IMR-90 (cell line): ENCODE results near the gene TAOK1. TPM values are rescaled to one million over a fixed set of nuclear protein-coding genes. Genes with fewer than 3 reads are reported as not detected.
"Not testable (repeated sequence)": the region's sequence is repeated elsewhere in the genome, so short reads cannot be mapped to it uniquely, and the experiment has no call there.

Experiments
- ATAC-seq: fragments of 200-7000 bp; cut with Tn5 transposase; 2 replicates; pipeline ENCODE4 v1.9.1; 2020; ENCODE audit warnings: low read depth, mild to moderate bottlenecking, moderate library complexity
- BruUV-seq: library from RNA; stranded (reverse); fragments of 400-500 nt; replicated peaks from 2 replicates; lab custom pipeline; 2021; lab: Mats Ljungman, UMichigan
- CTCF ChIA-PET: fragments of 300-600 bp; formaldehyde crosslinking; extraction: SDS; loops from one replicate; lab custom pipeline; 2021; ENCODE audit warnings: antibody characterized with exemption; lab: Yijun Ruan, JAX
- POLR2A ChIA-PET: fragments of 300-600 bp; sonication (Branson Sonifier 250); formaldehyde crosslinking; loops from one replicate; lab custom pipeline; 2022; ENCODE audit warnings: antibody characterized with exemption; ENCODE audit not compliant: unreplicated experiment; lab: Charles Lee
- DNase-seq: peaks from one replicate; pipeline ENCODE4 v3.0.0; 2013
- H2AFZ ChIP-seq: replicated peaks from 2 replicates; pipeline ENCODE3; 2013; ENCODE audit warnings: low read length, mild to moderate bottlenecking; ENCODE audit not compliant: poor library complexity
- H2AK5ac ChIP-seq: 2 replicates; pipeline ENCODE4 v1.6.1; 2013; ENCODE audit warnings: low read depth, low read length, inconsistent platforms
- H2AK9ac ChIP-seq: replicated peaks from 2 replicates; pipeline ENCODE3; 2013; ENCODE audit warnings: mild to moderate bottlenecking, low read depth, low read length, moderate library complexity; ENCODE audit not compliant: poor library complexity
- H2BK120ac ChIP-seq: 2 replicates; pipeline ENCODE4 v1.6.1; 2013; ENCODE audit warnings: low read depth, low read length, inconsistent platforms
- H2BK15ac ChIP-seq: 3 replicates; pipeline ENCODE4 v1.6.1; 2013; ENCODE audit warnings: low read depth, low read length, inconsistent platforms
- H2BK20ac ChIP-seq: 2 replicates; pipeline ENCODE4 v1.6.1; 2013; ENCODE audit warnings: low read depth, mild to moderate bottlenecking, inconsistent platforms, low read length, moderate library complexity
- H2BK5ac ChIP-seq: 2 replicates; pipeline ENCODE4 v1.6.1; 2013; ENCODE audit warnings: mild to moderate bottlenecking, low read depth, low read length, inconsistent platforms; ENCODE audit not compliant: poor library complexity, severe bottlenecking
- H3K14ac ChIP-seq: replicated peaks from 2 replicates; pipeline ENCODE4 v1.6.1; 2013; ENCODE audit warnings: low read depth, low read length, inconsistent platforms
- H3K18ac ChIP-seq: 2 replicates; pipeline ENCODE4 v1.6.1; 2013; ENCODE audit warnings: low read depth, low read length, control low read depth
- H3K23ac ChIP-seq: 2 replicates; pipeline ENCODE4 v1.6.1; 2013; ENCODE audit warnings: low read depth, low read length, inconsistent platforms
- H3K27ac ChIP-seq: 2 replicates; pipeline ENCODE4 v1.5.1; 2013; ENCODE audit warnings: mild to moderate bottlenecking, control low read depth, low read length; ENCODE audit not compliant: insufficient read depth
- H3K27me3 ChIP-seq: 2 replicates; pipeline ENCODE4 v1.6.1; 2013; ENCODE audit warnings: low read length; ENCODE audit not compliant: control insufficient read depth, insufficient read depth
- H3K36me3 ChIP-seq: 2 replicates; pipeline ENCODE4 v1.6.1; 2013; ENCODE audit warnings: low read length, mixed read lengths; ENCODE audit not compliant: control insufficient read depth, insufficient read depth
- H3K4ac ChIP-seq: 2 replicates; pipeline ENCODE4 v1.6.1; 2013; ENCODE audit warnings: low read depth, low read length, inconsistent platforms
- H3K4me1 ChIP-seq: 2 replicates; pipeline ENCODE4 v1.6.1; 2013; ENCODE audit warnings: low read length, mixed read lengths; ENCODE audit not compliant: control insufficient read depth, insufficient read depth
- H3K4me2 ChIP-seq: 2 replicates; pipeline ENCODE4 v1.6.1; 2013; ENCODE audit warnings: low read depth, mild to moderate bottlenecking, control low read depth, low read length, moderate library complexity
- H3K4me3 ChIP-seq: 2 replicates; pipeline ENCODE4 v1.5.1; 2013; ENCODE audit warnings: low read depth, mild to moderate bottlenecking, control low read depth, low read length, moderate library complexity; ENCODE audit not compliant: insufficient read depth
- H3K56ac ChIP-seq: 2 replicates; pipeline ENCODE4 v1.6.1; 2013; ENCODE audit warnings: low read length, inconsistent platforms; ENCODE audit not compliant: insufficient read depth; ENCODE audit errors: extremely low read depth
- H3K79me1 ChIP-seq, 2 experiments: 2 replicates each; pipeline ENCODE4 v1.6.1; 2013; ENCODE audit warnings: low read length in 2 of 2, inconsistent platforms in 1 of 2, low read depth in 1 of 2
- H3K9ac ChIP-seq: 2 replicates; pipeline ENCODE4 v1.6.1; 2013; ENCODE audit warnings: low read depth, low read length, control low read depth
- H3K9me1 ChIP-seq: 2 replicates; pipeline ENCODE4 v1.6.1; 2013; ENCODE audit warnings: low read length, inconsistent platforms; ENCODE audit not compliant: insufficient read depth
- H3K9me3 ChIP-seq: 2 replicates; pipeline ENCODE4 v1.6.1; 2013; ENCODE audit warnings: low read length; ENCODE audit not compliant: control insufficient read depth, insufficient read depth
- H4K20me1 ChIP-seq: 2 replicates; pipeline ENCODE4 v1.6.1; 2013; ENCODE audit warnings: low read length, inconsistent platforms; ENCODE audit not compliant: insufficient read depth
- H4K5ac ChIP-seq: 2 replicates; pipeline ENCODE4 v1.6.1; 2013; ENCODE audit warnings: mild to moderate bottlenecking, low read depth, low read length, control low read depth
- H4K8ac ChIP-seq, 2 experiments: 2 replicates each; pipeline ENCODE4 v1.6.1; 2013; ENCODE audit warnings: low read depth in 2 of 2, low read length in 2 of 2, control low read depth in 1 of 2, inconsistent platforms in 1 of 2
- H4K91ac ChIP-seq: 2 replicates; pipeline ENCODE4 v1.6.1; 2013; ENCODE audit warnings: low read depth, low read length, inconsistent platforms; ENCODE audit not compliant: insufficient read depth
- CEBPB ChIP-seq: IDR thresholded peaks from 2 replicates; pipeline ENCODE4 v1.6.1; 2012; ENCODE audit warnings: low read depth, low read length, improper control_type of control experiment
- WGBS, 2 experiments: methylation state at CpG; one replicate each; pipeline versions ENCODE4 v1.1.5 to v1.1.7; 2013; ENCODE audit warnings: missing lambda C conversion rate in 2 of 2; ENCODE audit not compliant: insufficient read length in 1 of 2; ENCODE audit errors: extremely low coverage in 2 of 2; 5-methylcytosine and 5-hydroxymethylcytosine counted together
- dilution Hi-C: fragments of 300-500 bp; cut with HindIII; formaldehyde crosslinking; loops from one replicate; pipeline ENCODE4 v1.14.3; 2018; ENCODE audit warnings: low sequenced_read_pairs; ENCODE audit not compliant: unreplicated experiment
- in situ Hi-C: fragments of 300-500 bp; cut with MboI; formaldehyde crosslinking; loops from 3 replicates; pipeline ENCODE4 v1.14.3; 2019; ENCODE audit warnings: low sequenced_read_pairs, inconsistent platforms, mixed read lengths
- intact Hi-C: fragments of 100-400 bp; cut with micrococcal nuclease; formaldehyde crosslinking; loops from 2 replicates; pipeline ENCODE4 v1.10.0; 2022
- polyA plus RNA-seq, 3 experiments: library from polyadenylated mRNA; depleted of rRNA; stranded (reverse); fragments of >200 nt; gene quantifications; 2 replicates each; pipeline ENCODE4 v1.2.3, GENCODE V29; 2012; ENCODE audit warnings: low replicate concordance in 1 of 3
- total RNA-seq: library from RNA; depleted of rRNA; stranded (reverse); fragments of >200 nt; gene quantifications from 2 replicates; pipeline ENCODE4 v1.2.3, GENCODE V29; 2012

Gene TAOK1
- total and polyA plus RNA-seq, 2 of the 4 experiments (the other 2 are of a cell fraction): 9.8 to 91.8 TPM

DNA sequence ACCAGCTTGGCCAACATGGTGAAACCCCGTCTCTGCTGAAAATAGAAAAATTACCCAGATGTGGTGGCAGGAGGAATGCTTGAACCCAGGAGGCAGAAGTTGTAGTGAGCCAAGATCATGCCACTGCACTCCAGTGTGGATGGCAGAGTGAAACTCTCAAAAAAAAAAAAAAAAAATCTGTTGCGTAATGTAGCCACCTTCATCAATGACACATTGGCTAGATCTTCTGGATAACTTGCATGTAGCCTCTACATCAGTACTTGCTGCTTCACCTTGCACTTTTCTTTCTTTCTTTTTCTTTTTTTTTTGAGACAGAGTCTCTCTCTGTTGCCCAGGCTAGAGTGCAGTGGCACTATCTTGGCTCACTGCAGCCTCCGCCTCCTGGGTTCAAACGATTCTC is 83.3 kb downstream of the TAOK1 start:
- H3K4me2 ChIP-seq, H2BK15ac ChIP-seq, H2BK20ac ChIP-seq, H3K27me3 ChIP-seq, H4K20me1 ChIP-seq, ATAC-seq, H2AK9ac ChIP-seq, H3K4ac ChIP-seq, dilution Hi-C loops, H2AK5ac ChIP-seq, H3K14ac ChIP-seq, H3K27ac ChIP-seq, CTCF ChIA-PET, intact Hi-C loops, H3K9ac ChIP-seq, H3K23ac ChIP-seq, H2BK120ac ChIP-seq, in situ Hi-C loops, H3K56ac ChIP-seq, H4K91ac ChIP-seq, POLR2A ChIA-PET, H3K4me3 ChIP-seq, H3K4me1 ChIP-seq, H2AFZ ChIP-seq, H4K5ac ChIP-seq, H4K8ac ChIP-seq, BruUV-seq, H3K9me1 ChIP-seq, H3K18ac ChIP-seq, H3K9me3 ChIP-seq, DNase-seq, H2BK5ac ChIP-seq: not testable (repeated sequence)
- H3K36me3 ChIP-seq: peaks cover 14% of the 10 kb centered on the region
- H3K79me1 ChIP-seq: peaks cover 17 to 46% of the 10 kb centered on the region in 2 experiments
- WGBS, 2 experiments: no CpG with 5 or more reads among the region's 4 CpGs
- TF ChIP-seq CEBPB: peak; percentile 69
